GM19240 (cell line): ENCODE results near the gene TMEM53.

Source experiments
- DNase-seq: peaks from one replicate; pipeline ENCODE4 v3.0.0; 2011; ENCODE audit warnings: low spot score; ENCODE audit not compliant: insufficient read length

The TMEM53 gene

DNA sequence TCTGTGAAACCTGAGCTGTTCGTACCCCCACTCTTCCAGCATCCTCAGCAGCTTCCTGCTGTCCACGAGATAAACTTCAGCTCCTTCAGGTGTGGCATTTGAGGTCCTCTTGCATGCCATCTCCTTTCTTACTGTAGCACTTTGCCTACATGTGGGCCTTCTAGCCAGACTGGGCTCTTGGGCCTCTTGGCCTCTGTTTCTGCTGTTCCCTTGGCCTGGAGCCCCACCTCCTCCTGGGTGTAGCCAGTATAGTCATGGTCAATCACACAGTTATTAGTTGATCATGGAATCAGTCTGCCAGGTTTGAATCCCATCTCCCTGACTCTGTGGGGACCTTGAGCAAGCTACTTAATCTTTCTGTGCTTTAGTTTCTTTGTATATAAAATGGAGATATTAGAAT lies 26.4 kb downstream of the TMEM53 start:
- no peak for DNase-seq

DNA sequence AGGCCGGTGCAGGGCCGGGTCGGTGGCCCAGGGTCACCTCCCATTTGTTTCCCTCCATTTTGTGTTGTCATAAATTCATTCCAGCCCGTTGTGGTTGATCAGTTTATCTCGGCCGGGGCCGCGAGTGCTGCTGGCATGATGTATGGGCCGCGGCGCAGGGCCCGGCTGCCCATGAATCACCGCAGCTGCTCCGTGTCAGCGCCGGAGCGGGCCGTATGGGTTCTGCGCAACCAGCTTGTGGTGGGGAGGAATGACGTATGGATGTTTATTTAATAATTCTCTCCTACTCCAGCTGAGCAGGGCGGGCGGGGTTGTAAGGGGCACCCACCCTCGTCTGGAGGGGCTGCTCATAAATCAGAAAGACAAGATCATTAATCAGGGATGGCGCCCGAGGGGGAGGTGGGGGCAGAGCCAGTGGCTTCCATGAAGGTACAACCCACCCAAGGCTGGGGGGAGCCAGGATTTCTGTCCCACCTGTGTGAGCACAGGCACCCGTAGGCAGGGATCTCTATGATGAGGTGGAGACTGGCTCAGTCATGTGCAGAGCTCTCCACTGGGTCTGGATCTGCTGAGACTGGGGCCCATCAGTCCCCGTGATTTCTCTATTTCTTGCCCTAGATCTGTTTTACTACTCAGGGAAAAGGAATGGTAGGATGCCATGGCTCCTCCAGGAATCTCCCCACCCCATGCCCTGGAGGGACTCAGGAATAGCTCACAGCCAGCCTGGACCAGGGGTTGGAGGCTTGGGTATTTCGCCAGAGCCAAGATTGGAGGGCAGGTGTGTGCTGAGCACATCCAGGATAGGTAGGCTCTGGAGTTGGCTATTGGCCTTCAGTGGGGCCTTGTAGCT lies 27.8 kb downstream of the TMEM53 start:
- DNase-seq: no peak

DNA sequence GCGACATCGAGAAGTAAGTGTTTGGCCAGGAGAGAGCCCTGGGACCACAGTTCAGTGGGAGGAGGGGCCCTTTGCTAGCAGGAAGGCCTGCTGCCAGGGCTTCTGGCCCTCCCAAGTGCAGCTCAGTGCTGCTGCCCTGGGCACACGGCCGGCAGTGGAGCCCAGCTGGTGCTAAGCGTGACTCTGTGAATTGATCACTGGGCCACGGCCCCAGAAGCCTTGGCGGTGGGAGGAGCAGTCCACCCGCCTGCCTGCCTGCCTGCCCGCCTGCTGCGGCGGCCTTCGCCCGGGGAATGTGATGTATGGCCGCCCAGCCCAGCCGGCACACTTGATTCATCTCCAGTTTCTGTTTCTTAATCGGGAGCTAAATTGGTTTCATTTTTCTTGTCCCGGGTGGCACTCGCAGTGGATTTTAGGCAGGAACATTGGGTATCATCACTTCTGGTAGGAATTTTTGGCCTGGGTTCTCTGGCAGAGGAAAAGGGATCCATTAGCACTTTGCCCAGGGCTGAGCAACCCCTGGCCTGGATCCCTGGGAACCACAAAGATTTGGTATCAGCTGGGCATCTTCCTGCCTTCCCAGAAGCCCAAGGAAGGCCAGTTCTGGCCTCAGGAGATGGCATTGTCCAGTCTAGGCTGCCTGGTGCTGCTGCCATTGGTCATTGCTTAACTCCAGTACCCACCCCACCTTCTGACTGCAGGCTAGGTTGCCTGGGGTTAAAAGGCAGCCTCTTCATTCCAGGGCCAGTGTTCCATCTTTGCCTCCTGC lies 28.6 kb downstream of the TMEM53 start:
- no peak for DNase-seq

DNA sequence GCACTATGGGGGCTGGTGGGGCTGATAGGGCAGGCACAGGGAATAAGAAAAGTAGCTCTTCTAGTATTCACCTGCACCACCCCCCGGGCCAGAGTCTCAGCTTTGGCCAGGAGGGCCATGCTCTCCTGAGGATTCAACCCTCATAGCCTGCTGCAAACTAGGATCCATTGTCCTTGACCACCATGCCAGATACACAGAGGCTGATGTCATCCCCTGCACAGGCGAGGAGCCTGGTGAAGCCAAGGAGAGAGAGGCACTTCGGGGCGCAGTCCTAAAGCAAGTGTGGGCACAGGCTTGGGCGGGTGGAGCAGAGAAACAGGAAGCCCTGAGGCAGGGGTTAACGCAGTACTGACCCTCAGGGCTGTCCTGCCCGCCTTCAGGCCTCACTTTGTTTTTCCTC lies 29.5 kb downstream of the TMEM53 start:
- no peak for DNase-seq

DNA sequence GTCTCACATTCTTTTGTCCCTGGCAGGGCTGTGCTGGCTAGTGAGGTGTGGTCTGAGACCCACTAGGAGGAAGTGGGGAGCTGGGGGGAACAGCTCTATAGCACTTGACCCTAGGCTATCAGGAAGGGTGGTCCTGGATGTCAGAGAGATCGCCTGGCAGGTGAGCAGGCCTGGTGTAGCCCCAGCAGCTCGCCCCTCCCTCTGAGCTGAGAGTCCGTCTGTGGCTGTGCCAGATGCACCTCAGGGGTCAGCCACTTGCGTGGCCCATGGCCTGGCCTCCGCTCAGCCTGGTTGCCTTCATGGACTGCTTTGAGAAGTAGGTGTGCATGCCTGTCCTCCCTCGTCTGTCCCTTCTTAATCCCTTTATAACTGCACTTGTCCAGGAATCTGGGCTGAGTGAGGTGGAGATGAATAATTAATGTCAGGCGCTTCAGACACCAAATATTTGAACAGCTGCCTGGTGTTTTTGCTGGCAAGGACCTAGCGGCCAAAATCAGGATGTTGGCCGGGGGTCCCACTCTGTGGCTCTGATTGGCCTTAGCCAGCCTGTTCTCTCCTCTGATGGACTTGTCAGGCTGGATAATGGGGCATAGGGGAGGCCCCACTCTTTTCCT lies 30.5 kb downstream of the TMEM53 start:
- no peak for DNase-seq

DNA sequence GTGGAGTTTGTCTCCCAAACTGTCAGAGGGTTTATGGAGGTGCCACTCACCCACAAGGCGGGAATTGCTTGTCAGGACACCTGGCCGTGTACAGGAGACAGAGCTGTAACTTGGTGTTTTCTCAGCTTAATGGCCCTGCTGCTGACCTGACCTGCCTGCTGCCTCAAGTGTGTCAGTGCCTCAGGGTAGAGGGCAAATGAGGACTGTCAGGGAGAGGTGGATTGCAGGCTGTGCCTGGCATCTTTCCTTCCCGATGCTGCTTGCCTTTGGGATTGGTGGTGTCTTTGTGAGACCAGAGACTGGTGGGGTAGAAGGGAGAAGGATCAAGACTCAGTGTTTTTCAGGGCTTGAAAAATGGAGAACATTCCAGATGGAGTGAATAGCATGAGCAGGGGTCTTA lies 31.4 kb downstream of the TMEM53 start:
- no peak for DNase-seq

DNA sequence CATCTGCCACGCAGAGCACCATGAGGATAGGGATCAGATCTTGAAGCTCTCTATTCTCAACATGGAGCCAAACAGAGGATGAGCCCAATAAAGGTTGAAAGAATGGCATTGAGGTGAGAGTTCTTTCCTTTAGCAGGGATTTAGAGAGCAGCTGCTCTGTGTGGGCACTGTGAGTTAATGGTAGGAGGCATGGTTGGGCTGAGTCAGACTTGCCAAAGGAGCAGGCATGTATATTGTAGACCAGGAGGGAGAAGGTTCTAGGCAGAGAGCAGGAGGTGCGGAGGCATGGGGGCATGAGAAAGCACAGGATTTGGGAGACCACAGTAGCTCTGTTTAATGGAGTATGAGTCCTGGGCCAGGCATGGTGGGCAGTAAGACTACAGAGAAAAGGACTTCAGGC lies 32.0 kb downstream of the TMEM53 start:
- no peak for DNase-seq

DNA sequence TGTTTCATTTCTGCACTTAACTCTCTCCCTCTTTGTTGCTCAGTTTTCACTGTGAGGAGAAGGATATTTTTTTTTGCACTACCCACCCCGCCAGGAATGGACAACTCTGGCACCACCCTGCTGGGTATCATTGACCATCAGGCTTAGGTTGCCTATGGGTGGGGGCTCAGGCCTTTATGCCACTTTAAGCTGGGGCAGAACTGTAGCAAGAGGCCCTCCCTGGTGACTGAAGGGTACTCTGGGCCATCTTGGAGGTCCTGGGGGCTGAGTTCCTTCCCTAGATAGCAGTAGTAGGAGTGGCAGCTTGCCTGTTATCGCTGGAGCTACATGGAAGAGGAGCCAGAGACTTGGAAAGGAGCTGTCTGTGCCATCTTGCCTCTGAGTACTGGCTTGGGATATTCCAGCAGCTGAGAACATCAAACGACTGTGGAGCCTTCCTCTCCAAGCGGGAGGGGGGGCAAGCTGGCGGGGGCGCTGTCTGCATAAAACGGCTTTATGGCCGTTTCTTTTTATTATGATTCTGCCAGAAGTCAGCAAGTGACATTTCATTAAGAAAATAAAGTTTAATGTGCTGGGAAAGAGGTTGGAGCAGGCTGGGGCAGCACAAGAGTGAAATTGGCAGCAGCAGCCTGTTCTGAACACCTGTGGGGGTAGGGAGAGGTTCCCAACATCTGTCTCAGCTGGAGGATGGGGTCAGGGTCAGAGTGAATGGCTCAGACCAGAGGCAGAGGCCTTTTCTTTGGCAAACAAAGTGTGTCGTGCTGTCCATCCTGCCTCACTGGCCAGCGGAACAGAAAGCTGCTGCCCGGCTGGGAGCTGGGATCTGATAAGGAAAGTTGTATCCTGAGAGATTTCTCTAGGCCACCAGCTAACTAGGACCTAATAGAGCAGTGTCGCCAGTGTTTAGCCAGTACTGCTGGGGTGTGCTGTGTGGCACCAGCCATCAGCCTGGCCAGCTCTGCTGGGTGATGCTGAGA lies 32.9 kb downstream of the TMEM53 start:
- no peak for DNase-seq

DNA sequence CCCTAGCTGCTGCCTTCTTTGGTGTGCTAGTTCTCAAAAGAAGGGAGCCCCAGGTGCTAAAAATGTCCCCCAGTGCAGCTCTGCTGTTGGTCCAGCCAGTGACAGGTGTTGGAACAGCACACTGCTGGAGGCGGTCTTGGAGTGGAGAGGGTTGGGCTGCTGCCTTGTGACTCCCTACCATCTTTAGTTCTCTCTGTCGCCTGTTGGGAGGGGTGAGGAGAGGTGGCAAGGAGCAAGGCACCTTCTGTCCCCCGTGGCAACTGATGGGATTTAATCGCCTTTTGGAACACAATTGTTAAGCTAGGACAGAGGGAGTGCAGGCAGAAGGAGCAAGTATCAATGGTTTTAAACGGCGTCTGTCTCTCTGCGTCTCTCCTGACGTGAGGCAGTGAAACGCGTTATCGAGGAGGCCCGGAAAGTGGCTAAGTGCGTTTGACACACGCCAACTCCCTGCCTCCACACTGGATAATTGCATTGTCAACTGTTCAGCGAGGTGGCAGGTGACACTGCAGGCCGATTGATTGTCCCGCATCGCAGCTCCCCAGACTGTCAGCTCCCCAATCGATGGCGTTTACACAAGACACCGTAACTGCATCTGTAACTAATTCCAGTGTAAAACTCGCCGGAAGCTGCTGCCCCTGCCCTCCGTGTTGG lies 34.0 kb downstream of the TMEM53 start:
- no peak for DNase-seq

DNA sequence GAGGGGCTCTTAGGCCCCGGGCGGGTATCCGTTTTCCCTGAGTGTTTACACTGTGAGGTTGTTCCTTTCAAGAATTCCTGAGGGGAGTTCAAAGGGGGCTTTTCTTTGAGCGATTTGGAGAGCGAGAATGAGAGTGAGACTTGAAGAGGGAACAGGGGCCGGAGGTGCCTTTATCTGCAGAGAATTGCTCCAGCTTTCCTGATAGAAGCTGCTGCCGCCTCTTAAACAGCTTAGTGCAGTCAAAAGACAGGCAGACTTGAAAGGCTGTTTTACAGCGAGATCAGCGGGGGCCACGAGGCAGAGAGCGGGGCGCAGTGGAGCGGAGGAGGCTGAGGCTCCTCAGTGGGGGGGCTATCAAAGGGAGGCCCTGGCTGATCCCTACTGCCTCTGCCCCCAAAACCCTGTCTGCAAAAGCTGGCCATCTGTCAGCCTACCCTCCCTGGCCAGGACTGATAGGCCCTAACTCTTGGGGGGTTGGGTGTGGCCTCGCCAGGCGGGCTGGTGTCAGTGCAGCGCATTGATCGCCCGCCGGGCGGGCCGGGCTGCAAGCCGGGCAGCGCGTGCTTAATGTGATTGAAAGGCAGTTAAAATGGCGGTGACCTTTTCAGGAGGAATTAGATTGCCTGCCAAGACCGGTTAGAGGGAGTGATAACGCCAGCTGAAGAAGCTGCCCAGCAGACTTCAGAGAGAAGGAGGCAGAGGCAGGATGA lies 36.4 kb downstream of the TMEM53 start:
- DNase-seq: no peak

DNA sequence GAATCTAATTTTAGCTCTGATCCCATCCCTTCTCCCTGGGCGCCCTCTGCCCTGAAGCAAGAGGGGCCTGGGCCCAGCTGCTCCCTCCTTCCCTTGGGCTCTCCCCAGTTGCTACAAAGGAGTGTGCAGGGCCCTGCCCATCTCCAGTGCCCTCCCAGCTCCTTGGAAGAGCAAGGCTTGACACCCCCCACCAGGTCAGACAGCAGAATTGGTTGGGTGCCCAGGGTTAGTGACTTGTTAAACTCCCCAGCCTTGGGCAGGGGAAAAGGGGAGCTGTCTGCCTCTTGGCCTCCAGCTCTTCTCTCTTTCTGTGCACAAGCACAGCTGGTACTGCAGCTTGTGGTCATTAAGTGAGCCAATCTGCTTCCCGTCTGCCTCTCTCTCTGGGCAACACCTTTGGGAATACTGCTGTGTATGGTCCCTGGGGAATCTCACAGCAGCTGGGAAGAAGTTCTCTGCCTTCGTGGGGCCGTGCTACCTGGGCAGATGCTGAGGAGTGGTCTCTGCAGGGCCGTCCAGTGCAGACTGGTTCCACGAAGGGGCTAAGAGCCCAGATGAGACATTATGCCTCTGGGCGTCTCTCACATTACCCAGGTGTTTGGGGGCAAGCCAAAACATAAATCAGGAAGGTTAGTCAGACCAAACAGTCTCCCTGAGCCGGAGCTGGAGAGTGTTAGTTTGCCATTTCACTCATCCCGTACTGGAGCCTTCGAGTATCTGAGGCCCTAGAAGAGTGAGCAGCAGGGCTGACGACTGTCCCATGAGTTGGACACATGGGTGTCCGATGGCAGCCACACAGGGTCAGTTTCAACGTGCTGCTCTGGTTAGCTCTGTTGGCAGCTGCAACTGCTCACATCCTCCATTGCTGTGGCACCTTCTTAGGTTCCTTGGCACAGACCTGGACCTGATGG lies 37.3 kb downstream of the TMEM53 start:
- no peak for DNase-seq

DNA sequence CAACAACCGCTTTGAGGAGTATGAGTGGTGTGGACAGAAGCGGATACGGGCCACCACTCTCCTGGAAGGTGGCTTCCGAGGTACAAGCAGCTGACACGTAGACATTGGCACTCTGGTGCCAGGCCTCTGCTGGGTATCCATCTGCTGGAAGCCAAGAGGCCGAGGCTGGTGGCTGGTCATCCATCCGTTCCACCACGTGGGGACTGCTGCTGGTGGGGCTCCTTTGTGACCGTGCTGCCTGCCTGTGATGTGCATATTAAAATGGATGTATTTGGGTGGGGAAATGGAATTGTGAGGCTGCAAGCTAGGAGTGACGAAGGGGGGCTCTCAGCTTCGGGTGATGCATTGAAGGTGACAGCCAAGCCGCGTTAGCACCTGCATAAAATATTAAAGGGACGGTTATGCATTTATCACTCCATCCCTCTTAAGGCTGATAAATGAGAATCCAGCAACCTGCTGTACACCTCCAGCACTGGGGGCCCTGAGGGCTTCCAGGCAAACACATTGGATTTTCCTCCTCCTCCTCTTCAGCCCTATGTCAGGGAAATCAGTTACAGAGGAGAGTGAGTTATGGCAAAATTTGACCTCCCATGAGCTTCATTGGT lies 38.1 kb downstream of the TMEM53 start:
- DNase-seq: no peak

DNA sequence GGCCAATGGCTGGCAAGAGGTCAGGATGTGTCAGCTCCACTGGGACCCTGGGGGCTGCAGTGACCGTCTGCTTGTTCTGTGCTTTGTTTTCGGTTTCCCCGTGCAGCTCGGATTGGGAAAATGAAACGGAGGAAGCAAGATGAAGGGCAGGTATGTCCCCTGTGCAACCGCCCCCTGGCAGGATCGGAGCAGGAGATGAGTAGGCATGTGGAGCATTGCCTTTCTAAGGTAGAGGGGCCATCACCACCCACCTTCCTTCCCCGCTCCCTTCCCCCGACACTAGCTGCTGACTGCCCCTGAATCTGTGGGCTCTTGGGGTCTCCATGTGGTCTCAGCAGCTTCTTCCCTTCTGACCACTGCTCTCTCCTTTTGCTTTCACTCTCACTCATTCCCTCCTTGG lies 38.8 kb downstream of the TMEM53 start:
- DNase-seq: no peak

DNA sequence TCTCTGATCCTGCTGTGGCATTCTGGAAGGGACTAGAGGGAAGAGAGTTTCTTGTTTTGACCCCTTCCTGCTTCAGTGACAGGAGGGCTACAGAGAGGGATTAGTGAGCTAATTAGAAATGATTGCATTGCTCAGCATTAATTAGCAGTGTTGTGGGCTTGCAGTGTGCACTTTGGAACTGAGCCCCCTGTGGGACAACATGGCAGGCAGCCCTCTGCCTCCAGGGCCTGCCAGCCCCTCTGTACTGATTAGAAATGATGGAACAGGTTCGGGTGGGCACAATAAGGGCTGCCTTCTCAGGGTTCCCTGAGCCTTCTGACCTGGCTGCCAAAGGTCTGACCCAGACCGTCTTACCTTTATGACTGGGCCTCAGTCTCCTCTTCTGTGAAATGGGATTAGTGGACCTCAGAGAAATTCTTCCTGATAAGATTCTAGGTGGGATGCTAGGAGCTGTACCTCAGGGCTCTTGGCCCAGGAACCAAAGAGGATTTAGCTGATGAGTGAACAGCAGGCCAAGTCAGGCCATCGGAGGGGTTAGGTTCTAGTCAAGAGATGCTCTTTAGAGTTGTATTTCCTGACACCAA lies 39.6 kb downstream of the TMEM53 start:
- no peak for DNase-seq

DNA sequence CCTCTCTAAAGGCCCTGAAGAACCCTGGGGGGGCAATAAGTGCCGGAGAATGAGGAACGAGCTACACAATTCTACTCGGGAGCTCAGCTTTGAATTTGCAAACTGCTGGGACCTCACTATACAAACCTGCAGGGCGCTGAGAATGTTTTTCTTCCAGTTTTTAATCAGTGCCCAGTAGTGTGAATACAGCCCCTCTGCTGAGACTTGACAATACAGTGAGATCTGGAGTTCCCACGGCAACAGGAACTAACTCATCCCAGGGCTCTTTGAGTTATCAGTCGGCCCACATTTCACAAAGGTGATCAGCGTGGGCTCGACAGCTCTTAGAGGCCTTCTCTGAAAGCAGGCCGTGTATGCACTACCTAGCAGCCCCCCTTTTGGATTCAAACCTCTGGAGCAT lies 41.7 kb downstream of the TMEM53 start:
- DNase-seq: peak; percentile 32

DNA sequence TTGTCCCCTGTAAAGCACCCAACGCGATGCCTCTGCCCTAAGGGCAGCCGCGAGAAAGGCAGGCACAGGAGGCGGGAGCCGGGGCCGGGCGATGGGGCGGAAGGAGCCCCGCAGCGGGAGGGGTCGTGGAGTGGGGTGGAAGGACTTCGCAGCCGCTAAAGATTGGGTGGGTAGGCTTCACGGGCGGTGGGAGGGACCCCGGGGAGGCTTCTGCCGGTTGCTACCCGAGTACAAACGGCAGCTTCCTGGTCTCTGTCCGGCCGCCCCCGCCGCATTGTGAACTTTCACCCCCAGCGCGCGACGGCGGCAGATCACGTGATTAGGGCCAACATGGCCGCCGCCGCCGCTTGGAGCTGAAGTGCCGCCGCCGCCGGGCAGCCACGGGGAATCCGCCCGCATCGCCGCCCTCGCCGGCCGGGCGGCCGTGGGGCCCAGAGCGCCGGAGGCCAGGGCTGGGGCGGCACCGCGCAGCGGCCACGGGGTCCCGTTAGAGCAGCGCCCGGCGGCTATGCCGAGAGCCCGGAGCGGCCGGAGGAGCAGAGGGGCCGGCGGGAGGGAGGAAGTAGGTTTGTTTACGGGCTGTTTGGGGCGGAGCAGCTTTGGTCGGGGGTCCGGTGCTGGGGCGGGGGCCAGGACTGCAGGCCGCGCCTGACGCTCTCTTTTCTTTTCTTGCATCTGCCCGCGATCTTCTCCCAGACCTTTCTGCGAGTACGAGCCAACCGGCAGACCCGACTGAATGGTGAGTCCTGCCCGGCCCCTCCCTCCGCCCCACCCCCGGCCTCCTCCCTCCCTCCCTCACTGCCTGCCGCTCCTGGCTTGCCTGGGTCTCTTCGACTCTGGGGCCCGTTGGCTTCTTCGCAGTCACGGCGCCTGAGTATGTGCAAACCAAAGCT lies 42.4 kb downstream of the TMEM53 start:
- peak; percentile 99 for DNase-seq

DNA sequence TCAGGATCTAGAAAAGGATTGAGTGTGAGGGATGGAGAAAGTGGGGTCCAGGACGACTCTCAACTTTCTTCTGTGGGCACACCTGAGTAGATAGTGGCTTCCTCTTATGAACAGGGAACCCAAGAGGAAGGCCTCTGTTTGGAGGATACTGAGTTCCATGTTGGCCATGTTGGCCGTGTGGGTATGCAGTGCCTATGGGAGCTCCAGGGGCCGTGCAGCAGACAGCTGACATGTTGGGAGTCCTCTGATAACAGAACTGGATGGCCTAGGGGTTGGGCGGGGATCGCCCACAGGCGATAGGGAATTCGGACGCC lies 43.0 kb downstream of the TMEM53 start:
- no peak for DNase-seq
